Urinary bladder (tissue), 4 donors: Measurements from ENCODE around the gene ZSCAN30. TPM values are rescaled to one million over a fixed set of nuclear protein-coding genes. Genes with fewer than 3 reads are reported as not detected.
"Not testable (repeated sequence)": the region's sequence is repeated elsewhere in the genome, so short reads cannot be mapped to it uniquely, and the experiment has no call there.

ENCODE experiments used
- DNase-seq: peaks from one replicate; pipeline ENCODE4 v3.0.0-alpha.2; 2015; ENCODE audit errors: extremely low spot score
- H3K27ac ChIP-seq: one replicate; pipeline ENCODE4 v1.5.1; 2013; ENCODE audit warnings: low read depth, mild to moderate bottlenecking, moderate library complexity
- H3K36me3 ChIP-seq: one replicate; pipeline ENCODE4 v1.6.1; 2013; ENCODE audit warnings: mild to moderate bottlenecking, moderate library complexity; ENCODE audit not compliant: insufficient read depth
- H3K4me1 ChIP-seq: one replicate; pipeline ENCODE4 v1.6.1; 2013; ENCODE audit warnings: mild to moderate bottlenecking, moderate library complexity; ENCODE audit not compliant: insufficient read depth
- H3K4me3 ChIP-seq: one replicate; pipeline ENCODE4 v1.5.1; 2013; ENCODE audit warnings: low read depth, low read length
- WGBS: extraction: QIAGEN DNeasy Blood & Tissue Kit; methylation state at CpG from one replicate; pipeline ENCODE4 v1.1.7; 2013; 5-methylcytosine and 5-hydroxymethylcytosine counted together
- polyA plus RNA-seq: library from polyadenylated mRNA; stranded (reverse); fragments of 200-250 nt; gene quantifications from one replicate; pipeline ENCODE4 v1.2.3, GENCODE V29; 2013
- total RNA-seq: library from RNA; depleted of rRNA; stranded (reverse); fragments of >200 nt; gene quantifications from one replicate; pipeline ENCODE4 v1.2.3, GENCODE V29; 2014
- donor health status: healthy with polysubstance abuse.
- donor health status: healthy.

Gene ZSCAN30
- total and polyA plus RNA-seq, 2 donors = 9.1 to 23.2 TPM

DNA sequence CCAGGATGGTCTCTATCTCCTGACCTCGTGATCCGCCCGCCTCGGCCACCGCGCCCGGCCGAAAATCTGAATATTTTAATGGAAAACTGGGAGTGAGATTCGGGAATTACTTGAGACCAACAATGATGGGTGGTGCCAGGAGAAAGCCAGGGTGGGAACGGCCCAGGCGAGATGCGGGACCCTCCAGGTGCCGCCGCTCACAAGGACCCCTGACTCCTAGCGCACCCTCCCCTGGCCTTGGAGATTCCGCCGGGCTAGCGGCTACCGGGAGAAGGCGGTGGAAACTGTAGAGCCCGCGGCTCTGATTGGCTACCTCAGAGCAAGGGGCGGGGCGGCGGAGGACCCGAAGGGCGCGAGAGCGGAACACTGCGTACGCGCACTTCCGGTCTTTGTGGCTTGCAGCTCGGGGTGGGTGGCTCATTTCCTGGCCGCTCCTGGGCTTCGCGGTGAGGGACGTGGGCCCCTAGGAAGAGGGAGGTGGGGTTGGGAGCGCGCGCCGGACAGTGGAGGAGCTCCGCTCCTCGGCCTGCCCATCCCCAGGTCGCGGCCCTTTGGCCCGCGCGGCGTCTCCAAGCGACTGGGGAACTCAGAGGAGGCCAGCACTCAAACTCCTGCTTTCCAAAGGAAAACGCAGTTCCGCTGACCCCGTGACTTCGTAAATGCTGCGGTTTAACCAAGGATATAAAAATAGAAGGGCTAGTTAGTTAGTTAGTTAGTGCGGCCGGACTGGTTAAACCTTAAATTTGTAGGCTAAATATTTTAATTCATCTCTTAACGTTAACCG is 49.2 kb downstream of the ZSCAN30 start, which contains the start of gene ZNF397:
Gene ZNF397, plus strand, starts transcription at position 371 of the 784 bp plus-strand sequence. CDS start 1,437 bp downstream, outside the sequence.
- WGBS = under 1% methylated on average over 60 of the region's 60 CpGs
- Histone ChIP-seq H3K4me1 (no peaks in the 10 kb centered on the region), H3K27ac (peak within 1 kb of the TSS; percentile 99), H3K4me3 (peak within 1 kb of the TSS; percentile 76), H3K36me3 (peaks cover 7% of the 10 kb centered on the region)
- DNase-seq = peak; percentile 90

DNA sequence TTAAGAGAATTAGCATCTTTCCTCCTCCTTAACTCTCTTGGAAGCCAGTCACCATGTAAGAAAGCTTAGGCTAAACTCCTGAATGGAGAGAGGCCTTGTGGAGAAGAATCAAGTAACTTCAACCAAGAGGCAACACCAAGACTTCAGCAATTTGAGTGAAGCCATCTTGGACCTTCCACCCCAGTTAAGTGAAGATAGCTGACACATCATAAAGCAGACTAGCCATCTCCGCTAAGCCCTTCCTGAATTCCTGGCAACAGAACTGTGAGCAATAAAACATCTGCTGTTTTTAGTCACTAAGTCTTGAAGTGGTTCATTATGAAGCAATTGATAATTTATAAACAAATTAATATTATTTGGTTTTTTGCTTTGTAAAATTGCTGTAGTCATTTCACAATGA is 50.7 kb downstream of the ZSCAN30 start:
- no peak overlapping the region for H3K4me3 ChIP-seq
- H3K27ac ChIP-seq = no peak overlapping the region
- H3K4me1 ChIP-seq = no peaks in the 10 kb centered on the region
- WGBS = 88% methylated on average over 1 of the region's 1 CpG
- DNase-seq = no peak
- H3K36me3 ChIP-seq = peaks cover 5% of the 10 kb centered on the region

DNA sequence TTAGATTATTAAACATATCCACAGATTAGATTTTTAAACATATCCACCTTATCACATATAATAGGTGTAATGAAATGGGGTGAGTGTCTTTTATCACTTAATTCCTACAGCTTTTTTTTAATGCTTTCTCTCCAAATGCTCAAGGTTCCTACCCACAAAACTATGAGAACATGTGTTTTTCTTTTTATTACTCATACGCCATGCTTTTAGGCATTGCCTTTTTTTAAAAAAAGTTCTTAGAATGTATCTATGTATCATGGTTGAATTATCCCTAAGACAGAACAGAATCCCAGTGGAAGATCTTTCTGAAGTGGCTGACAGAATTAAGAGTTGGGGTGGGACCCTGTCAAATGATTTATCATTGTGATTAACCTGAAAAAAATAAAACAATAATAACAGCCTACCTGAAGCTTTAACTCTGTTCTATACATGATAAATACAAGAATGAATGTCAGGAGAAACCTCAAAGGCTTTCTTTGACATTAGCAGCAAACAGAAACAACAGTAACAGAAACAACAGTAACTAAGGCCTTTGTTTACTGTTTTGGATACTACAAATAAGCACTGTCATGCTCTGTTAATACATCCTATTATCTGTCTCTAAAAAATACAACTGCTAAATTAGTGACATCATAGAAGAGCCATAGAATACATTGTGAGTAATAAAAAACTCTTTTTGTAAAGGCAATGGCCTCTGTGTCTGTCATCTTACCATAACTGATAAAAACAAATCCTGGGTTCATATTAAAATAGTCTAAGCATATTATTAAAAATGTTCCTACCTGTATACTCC is 53.3 kb downstream of the ZSCAN30 start:
- Histone ChIP-seq H3K27ac (no peak overlapping the region), H3K4me1 (no peaks in the 10 kb centered on the region), H3K36me3 (no peaks in the 10 kb centered on the region), H3K4me3 (no peak overlapping the region)
- DNase-seq = no peak
- WGBS = 88% methylated on average over 1 of the region's 1 CpG

DNA sequence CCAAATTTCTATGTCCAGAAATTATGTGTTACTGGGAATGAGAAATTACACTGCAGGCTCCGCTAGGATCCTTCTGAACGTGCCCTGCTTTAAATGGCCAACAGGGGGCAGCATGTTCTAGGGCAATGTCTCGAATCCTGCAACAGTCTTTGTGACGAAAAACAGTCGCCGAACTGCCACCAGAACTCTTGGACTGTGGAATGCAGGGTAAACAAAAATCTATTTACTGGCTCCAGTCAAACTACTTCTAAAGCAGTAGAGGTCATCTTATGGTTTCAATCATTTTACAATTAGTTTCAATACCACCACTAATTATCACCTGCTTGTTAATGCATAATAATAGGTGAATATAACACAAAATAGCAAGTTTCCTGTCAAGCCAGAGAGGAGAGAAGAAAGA is 59.0 kb downstream of the ZSCAN30 start:
- peak; percentile 39 for DNase-seq
- under 1% methylated on average over 6 of the region's 6 CpGs for WGBS
- H3K4me1 ChIP-seq = no peaks in the 10 kb centered on the region
- no peak overlapping the region for H3K4me3 ChIP-seq
- no peaks in the 10 kb centered on the region for H3K36me3 ChIP-seq
- no peak overlapping the region for H3K27ac ChIP-seq

DNA sequence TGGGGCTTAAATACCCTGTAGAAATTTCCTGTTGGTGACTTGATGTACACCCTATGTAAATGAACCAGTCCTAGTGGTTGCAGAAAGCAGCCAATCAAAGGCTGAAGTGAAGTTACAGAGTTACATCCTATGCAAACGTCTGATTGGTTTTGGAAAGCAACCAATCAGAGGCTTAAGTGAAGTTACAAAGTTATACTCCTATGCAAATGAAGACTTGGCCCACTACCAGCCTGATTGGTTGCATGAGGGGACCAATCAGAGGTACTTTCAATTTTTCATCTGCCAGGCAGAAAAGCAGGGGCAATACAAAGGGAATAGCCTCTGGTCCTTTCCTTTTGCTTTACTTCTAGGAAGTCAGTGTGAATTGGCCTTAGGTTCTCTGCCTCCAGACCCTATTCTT is 62.8 kb downstream of the ZSCAN30 start:
- no peak for DNase-seq
- Histone ChIP-seq H3K27ac (no peak overlapping the region), H3K4me3 (no peak overlapping the region), H3K4me1 (no peaks in the 10 kb centered on the region), H3K36me3 (no peaks in the 10 kb centered on the region)
- 78% methylated on average over 1 of the region's 1 CpG for WGBS

DNA sequence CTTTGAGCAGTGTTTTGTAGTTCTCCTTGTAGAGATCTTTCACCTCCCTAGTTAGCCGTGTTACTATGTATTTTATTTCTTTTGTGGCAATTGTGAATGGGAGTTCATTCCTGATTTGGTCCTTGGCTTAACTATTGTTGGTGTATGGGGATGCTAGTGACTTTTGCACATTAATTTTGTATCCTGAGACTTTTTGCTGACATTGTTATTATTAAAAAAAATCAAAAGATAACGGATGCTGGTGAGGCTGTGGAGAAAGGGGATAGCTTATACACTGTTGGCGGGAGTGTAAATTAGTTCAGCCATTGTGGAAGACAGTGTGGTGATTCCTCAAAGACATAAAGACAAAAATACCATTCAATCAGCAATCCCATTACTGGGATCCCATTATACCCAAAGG is 66.2 kb downstream of the ZSCAN30 start:
- no peaks in the 10 kb centered on the region for H3K36me3 ChIP-seq
- WGBS = 83% methylated on average over 3 of the region's 3 CpGs
- no peak for DNase-seq

DNA sequence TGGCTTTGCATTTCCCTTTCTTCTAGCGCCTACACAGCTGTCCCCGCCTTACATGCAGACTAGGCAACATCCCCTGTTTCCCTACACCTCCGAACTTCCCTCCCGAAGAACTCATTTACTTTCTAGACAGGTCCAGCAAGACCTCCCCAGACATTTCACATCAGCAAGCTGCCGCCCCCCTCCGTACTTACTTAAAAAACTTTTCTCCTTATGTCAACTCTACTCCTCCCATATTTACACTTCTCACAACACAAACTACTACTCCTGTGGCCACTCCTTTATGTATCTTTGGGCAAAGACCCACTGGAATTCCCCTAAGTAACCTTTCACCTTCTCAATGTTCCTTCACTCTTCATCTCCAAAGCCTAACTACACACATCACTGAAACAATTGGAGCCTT is 69.6 kb downstream of the ZSCAN30 start:
- WGBS = 81% methylated on average over 6 of the region's 6 CpGs

More for the DNA sequence above, 66.2 kb downstream of the ZSCAN30 start:
- no peaks in the 10 kb centered on the region for H3K4me1 ChIP-seq
- H3K27ac ChIP-seq = no peak overlapping the region
- no peak overlapping the region for H3K4me3 ChIP-seq

DNA sequence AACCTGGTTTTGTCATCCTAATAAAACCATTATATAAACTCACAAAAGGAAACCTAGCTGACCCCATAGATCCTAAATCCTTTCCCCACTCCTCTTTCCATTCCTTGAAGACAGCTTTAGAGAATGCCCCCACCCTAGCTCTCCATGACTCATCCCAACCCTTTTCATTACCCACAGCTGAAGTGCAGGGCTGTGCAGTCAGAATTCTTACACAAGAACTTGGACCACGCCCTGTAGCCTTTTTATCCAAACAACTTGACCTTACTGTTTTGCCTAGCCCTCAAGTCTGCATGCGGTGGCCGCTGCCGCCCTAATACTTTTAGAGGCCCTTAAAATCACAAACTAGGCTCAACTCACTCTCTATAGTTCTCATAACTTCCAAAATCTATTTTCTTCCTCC is 70.7 kb downstream of the ZSCAN30 start:
- not testable (repeated sequence) for H3K4me3 ChIP-seq, DNase-seq, H3K36me3 ChIP-seq, H3K27ac ChIP-seq, H3K4me1 ChIP-seq
- 78% methylated on average over 4 of the region's 4 CpGs for WGBS

More for the DNA sequence above, 69.6 kb downstream of the ZSCAN30 start:
- Histone ChIP-seq H3K27ac (no peak overlapping the region), H3K4me3 (no peak overlapping the region), H3K36me3 (no peaks in the 10 kb centered on the region), H3K4me1 (no peaks in the 10 kb centered on the region)
- no peak for DNase-seq

DNA sequence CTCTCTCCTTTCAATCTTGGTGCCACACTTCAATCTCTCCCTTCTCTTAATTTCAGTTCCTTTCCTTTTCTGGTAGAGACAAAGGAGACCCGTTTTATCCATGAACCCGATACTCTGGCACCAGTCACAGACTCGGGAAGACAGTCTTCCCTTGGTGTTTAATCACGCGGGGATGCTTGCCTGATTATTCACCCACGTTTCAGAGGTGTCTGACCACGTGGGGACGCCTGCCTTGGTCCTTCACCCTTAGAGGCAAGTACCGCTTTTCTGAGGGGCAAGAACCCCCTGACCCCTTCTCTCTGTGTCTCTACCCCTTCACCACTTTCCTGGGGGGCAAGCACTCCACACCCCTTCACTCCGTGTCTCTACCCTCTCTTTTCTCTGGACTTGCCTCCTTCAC is 73.4 kb downstream of the ZSCAN30 start:
- H3K4me3 ChIP-seq, DNase-seq, H3K4me1 ChIP-seq, H3K36me3 ChIP-seq, H3K27ac ChIP-seq: not testable (repeated sequence)
- WGBS = 81% methylated on average over 10 of the region's 10 CpGs

DNA sequence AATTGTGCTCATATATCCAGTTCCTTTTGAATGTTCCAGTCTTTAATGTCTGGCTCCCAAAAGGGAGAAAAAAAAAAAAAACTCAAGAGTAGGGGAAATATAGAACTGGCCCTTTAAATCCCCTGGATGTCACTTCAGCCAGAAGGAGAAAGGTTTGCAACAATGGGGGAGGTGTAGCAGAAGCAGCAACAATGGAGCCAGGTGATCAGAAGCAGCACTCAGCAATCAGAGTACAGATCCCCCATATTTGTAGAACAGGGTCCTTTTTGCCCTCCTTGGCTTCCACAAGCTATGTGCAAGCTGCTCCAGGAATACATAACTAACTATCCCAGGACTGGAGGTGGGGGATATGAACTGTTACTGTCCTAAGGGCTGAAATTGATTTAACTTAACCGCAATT is 75.0 kb downstream of the ZSCAN30 start:
- no peak overlapping the region for H3K4me3 ChIP-seq
- WGBS = 90% methylated on average over 1 of the region's 1 CpG
- no peaks in the 10 kb centered on the region for H3K4me1 ChIP-seq
- no peaks in the 10 kb centered on the region for H3K36me3 ChIP-seq
- no peak for DNase-seq
- H3K27ac ChIP-seq = no peak overlapping the region

DNA sequence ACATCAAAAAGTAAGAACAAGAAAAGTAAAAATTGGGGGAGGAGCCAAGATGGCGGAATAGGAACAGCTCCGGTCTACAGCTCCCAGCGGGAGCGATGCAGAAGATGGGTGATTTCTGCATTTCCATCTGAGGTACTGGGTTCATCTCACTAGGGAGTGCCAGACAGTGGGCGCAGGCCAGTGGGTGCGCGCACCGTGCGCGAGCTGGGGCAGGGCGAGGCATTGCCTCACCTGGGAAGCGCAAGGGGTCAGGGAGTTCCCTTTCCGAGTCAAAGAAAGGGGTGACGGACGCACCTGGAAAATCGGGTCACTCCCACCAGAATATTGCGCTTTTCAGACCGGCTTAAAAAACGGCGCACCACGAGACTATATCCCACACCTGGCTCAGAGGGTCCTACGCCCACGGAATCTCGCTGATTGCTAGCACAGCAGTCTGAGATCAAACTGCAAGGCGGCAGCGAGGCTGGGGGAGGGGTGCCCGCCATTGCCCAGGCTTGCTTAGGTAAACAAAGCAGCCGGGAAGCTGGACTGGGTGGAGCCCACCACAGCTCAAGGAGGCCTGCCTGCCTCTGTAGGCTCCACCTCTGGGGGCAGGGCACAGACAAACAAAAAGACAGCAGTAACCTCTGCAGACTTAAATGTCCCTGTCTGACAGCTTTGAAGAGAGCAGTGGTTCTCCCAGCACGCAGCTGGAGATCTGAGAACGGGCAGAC is 84.1 kb downstream of the ZSCAN30 start:
- H3K4me1 ChIP-seq, H3K36me3 ChIP-seq, H3K4me3 ChIP-seq, H3K27ac ChIP-seq, DNase-seq: not testable (repeated sequence)
- WGBS = 91% methylated on average over 24 of the region's 30 CpGs

DNA sequence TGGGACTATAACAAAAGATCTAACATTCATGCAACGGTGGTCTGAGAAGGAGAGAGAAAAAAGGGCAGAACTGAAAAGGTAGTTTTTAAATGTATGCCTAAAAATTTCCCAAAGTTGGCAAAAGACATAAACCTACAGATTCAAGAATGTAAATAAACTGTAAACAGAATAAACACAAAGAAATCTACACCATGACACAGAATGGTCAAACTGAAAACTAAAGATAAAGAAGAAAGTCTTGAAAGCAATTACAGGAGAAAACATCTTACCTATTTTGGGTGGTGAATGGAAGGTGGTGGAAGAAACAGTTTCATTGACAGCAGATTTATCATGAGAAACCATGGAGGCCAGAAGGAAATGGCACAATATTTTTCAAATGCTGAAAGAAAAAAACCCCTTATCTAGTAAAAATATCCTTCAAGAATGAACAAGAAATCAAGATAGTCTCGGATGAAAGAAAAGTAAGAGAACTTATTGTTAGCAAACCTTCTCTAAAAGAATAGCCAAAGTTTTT is 84.8 kb downstream of the ZSCAN30 start:
- 94% methylated on average over 2 of the region's 2 CpGs for WGBS
- no peak overlapping the region for H3K4me3 ChIP-seq
- no peak for DNase-seq
- no peaks in the 10 kb centered on the region for H3K4me1 ChIP-seq
- no peak overlapping the region for H3K27ac ChIP-seq
- H3K36me3 ChIP-seq = no peaks in the 10 kb centered on the region

DNA sequence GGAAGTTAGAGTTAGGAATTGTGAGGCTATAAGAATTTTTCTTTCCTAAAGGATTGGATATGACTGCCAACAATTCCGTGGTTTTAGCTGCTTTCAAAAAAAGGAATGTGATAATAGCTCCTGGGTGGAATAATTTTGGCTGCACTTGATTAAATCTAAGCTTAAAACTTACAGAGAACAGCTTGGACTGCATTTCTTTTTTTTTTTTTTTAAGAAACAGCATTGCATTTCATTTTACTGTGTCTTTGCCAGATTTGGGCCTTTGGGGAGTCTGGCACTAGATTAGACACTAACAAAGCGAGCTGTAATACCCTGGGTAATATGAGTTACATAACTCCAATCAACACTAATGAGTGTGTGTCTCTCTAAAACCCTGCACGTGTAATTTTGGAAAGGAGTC is 87.0 kb downstream of the ZSCAN30 start:
- Histone ChIP-seq H3K36me3 (no peaks in the 10 kb centered on the region), H3K27ac (no peak overlapping the region), H3K4me1 (no peaks in the 10 kb centered on the region), H3K4me3 (no peak overlapping the region)
- 19% methylated on average over 3 of the region's 3 CpGs for WGBS
- peak; percentile 23 for DNase-seq
